SK-N-MC (cell line): ENCODE data around the gene WRNIP1.

ENCODE experiments used
- EZH2 ChIP-seq: fragments of 200-600 bp; sonication (generic); IDR thresholded peaks from one replicate; pipeline ENCODE4 v1.6.1; 2017; ENCODE audit warnings: antibody characterized with exemption
- POLR2AphosphoS5 ChIP-seq: IDR thresholded peaks from 2 replicates; pipeline ENCODE4 v1.6.1; 2012; ENCODE audit warnings: mild to moderate bottlenecking, low read depth, low read length, borderline replicate concordance

GRCh38 chr6:2823104-2823850 is 58.1 kb downstream of the WRNIP1 start:
- TF ChIP-seq EZH2 = no peak
- no peak for TF ChIP-seq POLR2AphosphoS5
